Uterus (tissue), 4 donors: ENCODE data around the gene CACNG3. TPM values are rescaled to one million over a fixed set of nuclear protein-coding genes. Genes with fewer than 3 reads are reported as not detected.
"Not testable (repeated sequence)": the region's sequence is repeated elsewhere in the genome, so short reads cannot be mapped to it uniquely, and the experiment has no call there.

ENCODE experiments used
- DNase-seq, 2 donors: peaks; one replicate each; pipeline ENCODE4 v3.0.0-alpha.2; 2019 to 2020
- H3K27ac ChIP-seq, 2 donors: fragments of 200-600 bp; sonication (generic); 1 replicate in 1 of 2; 2 replicates in 1 of 2; pipeline ENCODE4 v1.5.1; 2016 to 2018
- H3K27me3 ChIP-seq, 2 donors: fragments of 200-600 bp; sonication (generic); one replicate each; pipeline ENCODE4 v1.5.1; 2018 to 2019; ENCODE audit warnings: control low read depth in 1 of 2
- H3K36me3 ChIP-seq, 2 donors: fragments of 200-600 bp; sonication (generic); one replicate each; pipeline ENCODE4 v1.5.1; 2019; ENCODE audit warnings: control low read depth in 1 of 2
- H3K4me1 ChIP-seq, 2 donors: fragments of 200-600 bp; sonication (generic); one replicate each; pipeline ENCODE4 v1.5.1; 2018 to 2019; ENCODE audit warnings: control low read depth in 1 of 2
- H3K4me3 ChIP-seq, 2 donors: fragments of 200-600 bp; sonication (generic); 1 replicate in 1 of 2; 2 replicates in 1 of 2; pipeline ENCODE4 v1.5.1; 2018 to 2019; ENCODE audit warnings: mild to moderate bottlenecking in 1 of 2
- H3K9me3 ChIP-seq, 2 donors: fragments of 200-600 bp; sonication (generic); one replicate each; pipeline ENCODE4 v1.5.1; 2019; ENCODE audit warnings: control low read depth in 1 of 2
- POLR2A ChIP-seq, 2 donors: fragments of 450-650 bp; IDR thresholded peaks; one replicate each; pipeline ENCODE4 v1.6.1; 2016; ENCODE audit warnings: antibody characterized with exemption in 2 of 2, mild to moderate bottlenecking in 1 of 2, moderate library complexity in 1 of 2
- intact Hi-C: fragments of 100-400 bp; cut with DNase I; formaldehyde crosslinking; loops from one replicate; pipeline ENCODE4 v1.15.1; 2023; ENCODE audit warnings: low total_unique reads
- total RNA-seq, 4 donors: library from RNA; depleted of rRNA in 3 of 4; stranded (reverse); fragments of >200 nt in 3 of 4; gene quantifications; one replicate each; pipeline versions ENCODE4 v1.1.0 to v1.2.4, GENCODE V29; 2014 to 2023
- TF ChIP-seq, protein P1 (sequence below), 4 experiments: fragments of 200-600 bp in 2 of 4; fragments of 450-650 bp in 2 of 4; sonication (generic) in 2 of 4; IDR thresholded peaks; one replicate each; pipeline ENCODE4 v1.5.1; 2016 to 2019; ENCODE audit warnings: antibody characterized with exemption in 4 of 4, mild to moderate bottlenecking in 2 of 4, moderate library complexity in 1 of 4
- donor health status: DM: yes; HTN: yes; CAD: no.

Gene CACNG3
- total RNA-seq, 4 donors from 2014 or later, result not detected

DNA sequence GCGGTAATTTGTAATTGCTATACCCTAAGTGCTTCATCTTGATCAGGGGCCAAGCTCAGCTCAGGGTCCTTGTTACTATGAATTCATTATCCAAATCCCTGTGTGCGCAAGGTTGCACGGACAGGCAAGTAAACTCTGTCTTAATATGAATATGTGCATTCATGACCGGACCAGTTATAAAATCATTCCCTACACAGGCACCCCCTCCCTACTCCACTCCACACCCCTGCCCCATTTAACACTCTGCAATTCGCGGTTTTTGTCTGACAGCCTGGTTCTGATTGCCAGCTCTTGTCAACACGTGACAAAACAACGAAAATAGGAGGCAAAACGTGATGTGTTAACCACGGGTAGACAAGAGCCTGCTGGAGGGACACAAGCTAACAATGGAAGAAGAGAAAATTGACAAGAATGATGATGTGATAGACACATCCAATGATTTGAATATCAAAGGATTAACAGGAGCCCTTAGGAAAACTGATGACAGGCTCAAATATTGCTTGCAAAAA is 76.5 kb downstream of the CACNG3 start:
- TF ChIP-seq, protein P1, sequence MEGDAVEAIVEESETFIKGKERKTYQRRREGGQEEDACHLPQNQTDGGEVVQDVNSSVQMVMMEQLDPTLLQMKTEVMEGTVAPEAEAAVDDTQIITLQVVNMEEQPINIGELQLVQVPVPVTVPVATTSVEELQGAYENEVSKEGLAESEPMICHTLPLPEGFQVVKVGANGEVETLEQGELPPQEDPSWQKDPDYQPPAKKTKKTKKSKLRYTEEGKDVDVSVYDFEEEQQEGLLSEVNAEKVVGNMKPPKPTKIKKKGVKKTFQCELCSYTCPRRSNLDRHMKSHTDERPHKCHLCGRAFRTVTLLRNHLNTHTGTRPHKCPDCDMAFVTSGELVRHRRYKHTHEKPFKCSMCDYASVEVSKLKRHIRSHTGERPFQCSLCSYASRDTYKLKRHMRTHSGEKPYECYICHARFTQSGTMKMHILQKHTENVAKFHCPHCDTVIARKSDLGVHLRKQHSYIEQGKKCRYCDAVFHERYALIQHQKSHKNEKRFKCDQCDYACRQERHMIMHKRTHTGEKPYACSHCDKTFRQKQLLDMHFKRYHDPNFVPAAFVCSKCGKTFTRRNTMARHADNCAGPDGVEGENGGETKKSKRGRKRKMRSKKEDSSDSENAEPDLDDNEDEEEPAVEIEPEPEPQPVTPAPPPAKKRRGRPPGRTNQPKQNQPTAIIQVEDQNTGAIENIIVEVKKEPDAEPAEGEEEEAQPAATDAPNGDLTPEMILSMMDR (IDR thresholded peaks at IDR 0.05), result no peak
- no peak for TF ChIP-seq POLR2A (IDR thresholded peaks at IDR 0.05)
- Histone ChIP-seq H3K27me3 (no peaks in the 10 kb centered on the region), H3K4me3 (no peak overlapping the region), H3K4me1 (no peaks in the 10 kb centered on the region), H3K9me3 (no peaks in the 10 kb centered on the region), H3K36me3 (no peaks in the 10 kb centered on the region), H3K27ac (no peak overlapping the region)
- intact Hi-C loops, result no loop called here
- DNase-seq, result no peak

DNA sequence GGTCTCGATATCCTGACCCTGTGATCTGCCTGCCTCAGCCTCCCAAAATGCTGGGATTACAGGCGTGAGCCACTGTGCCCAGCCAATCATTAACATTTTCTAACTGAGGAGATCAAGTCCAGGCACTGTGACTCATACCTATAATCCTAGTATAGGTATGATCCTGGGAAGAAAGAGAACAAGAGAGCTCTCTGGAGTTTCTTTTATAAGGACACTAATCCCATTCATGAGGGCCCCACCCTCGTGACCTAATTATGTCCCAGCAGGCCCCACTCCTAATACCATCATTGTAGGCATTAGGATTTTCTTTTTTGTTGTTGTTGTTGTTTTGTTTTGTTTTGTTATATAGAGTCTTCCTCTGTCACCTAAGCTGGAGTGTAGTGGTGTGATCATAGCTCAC is 80.4 kb downstream of the CACNG3 start:
- H3K27ac ChIP-seq, result no peak overlapping the region
- intact Hi-C loops, result no loop called here
- no peak overlapping the region for H3K4me3 ChIP-seq
- no peak for DNase-seq
- H3K27me3 ChIP-seq, result no peaks in the 10 kb centered on the region
- no peaks in the 10 kb centered on the region for H3K36me3 ChIP-seq
- no peaks in the 10 kb centered on the region for H3K4me1 ChIP-seq
- no peaks in the 10 kb centered on the region for H3K9me3 ChIP-seq
- TF ChIP-seq, protein P1 (IDR thresholded peaks at IDR 0.05), result no peak
- no peak for TF ChIP-seq POLR2A (IDR thresholded peaks at IDR 0.05)

DNA sequence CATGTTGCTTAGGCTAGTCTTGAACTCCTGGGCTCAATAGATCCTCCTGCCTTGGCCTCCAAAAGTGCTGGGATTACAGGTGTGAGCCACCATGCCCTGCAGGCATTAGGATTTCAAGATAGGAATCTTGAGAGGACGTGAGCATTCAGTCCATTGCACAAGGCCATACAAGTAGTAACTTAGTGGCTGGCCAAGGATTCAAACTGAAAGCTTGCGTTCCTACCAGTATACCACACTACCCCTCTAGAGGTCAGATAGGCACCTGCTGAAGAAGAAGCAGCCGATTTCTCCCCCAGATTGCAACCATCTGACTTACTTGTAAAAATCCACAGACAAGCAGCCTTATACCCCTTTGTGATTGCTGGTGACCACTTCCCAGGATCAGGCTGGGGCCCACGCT is 80.9 kb downstream of the CACNG3 start:
- Histone ChIP-seq H3K27ac (no peak overlapping the region), H3K9me3 (no peaks in the 10 kb centered on the region), H3K4me1 (no peaks in the 10 kb centered on the region), H3K4me3 (no peak overlapping the region), H3K27me3 (no peaks in the 10 kb centered on the region), H3K36me3 (no peaks in the 10 kb centered on the region)
- intact Hi-C loops, result no loop called here
- no peak for DNase-seq
- TF ChIP-seq, protein P1 (IDR thresholded peaks at IDR 0.05), result no peak
- no peak for TF ChIP-seq POLR2A (IDR thresholded peaks at IDR 0.05)

DNA sequence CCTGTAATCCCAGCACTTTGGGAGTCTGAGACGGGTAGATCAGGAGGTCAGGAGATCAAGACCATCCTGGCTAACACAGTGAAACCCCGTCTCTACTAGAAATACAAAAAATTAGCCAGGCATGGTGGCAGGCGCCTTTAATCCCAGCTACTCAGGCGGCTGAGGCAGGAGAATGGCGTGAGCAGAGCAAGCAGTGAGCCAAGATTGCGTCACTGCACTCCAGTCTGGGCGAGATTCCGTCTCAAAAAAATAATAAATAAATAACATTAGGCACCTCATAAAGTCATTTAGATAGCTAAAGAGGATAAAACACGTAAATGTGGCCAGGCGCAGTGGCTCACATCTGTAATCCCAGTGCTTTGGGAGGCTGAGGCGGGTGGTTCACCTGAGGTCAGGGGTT is 87.7 kb downstream of the CACNG3 start:
- H3K36me3 ChIP-seq, H3K27me3 ChIP-seq, H3K4me3 ChIP-seq, intact Hi-C loops, H3K4me1 ChIP-seq, DNase-seq, H3K27ac ChIP-seq, H3K9me3 ChIP-seq: not testable (repeated sequence)

DNA sequence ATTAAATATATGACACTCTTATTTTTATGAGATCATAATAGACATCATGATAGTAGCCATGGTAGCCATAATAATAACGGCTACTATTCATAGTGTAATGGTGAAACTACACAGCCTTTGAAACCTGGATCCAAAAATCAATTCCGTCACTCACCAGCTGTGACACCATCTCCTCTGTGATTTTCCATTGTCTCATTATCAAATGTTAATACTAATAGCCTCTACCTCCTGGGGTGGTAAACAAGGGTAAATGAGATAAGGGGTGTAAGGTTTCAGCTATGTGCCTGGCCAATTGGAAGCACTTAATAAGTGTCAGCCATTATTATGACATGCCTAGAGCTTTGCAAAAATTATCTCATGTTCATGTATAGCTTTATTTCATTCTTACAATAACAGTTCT is 88.6 kb downstream of the CACNG3 start:
- DNase-seq, result no peak
- intact Hi-C loops, result no loop called here
- Histone ChIP-seq H3K27me3 (no peaks in the 10 kb centered on the region), H3K27ac (no peak overlapping the region), H3K9me3 (no peaks in the 10 kb centered on the region), H3K4me1 (no peaks in the 10 kb centered on the region), H3K4me3 (no peak overlapping the region), H3K36me3 (no peaks in the 10 kb centered on the region)
- TF ChIP-seq, protein P1 (IDR thresholded peaks at IDR 0.05), result no peak
- TF ChIP-seq POLR2A (IDR thresholded peaks at IDR 0.05), result no peak

DNA sequence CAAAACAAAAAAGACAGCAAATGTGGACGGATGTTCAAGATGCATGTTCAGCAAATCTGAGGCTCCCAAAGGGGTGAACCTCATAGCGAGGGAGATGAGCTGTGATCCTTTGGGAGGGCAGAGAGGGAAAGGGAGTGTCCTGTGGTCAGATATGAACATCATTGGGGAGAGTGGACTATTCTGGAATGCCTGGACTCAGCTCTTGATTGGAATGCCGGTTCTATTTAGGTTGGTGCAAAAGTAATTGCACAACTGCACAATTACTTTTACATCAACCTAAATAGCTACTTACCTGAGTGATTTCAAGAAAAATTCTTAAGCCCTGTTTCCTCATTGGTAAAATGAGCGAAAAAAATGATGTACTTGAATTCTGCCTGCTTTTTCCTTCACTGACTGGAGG is 89.6 kb downstream of the CACNG3 start:
- TF ChIP-seq, protein P1 (IDR thresholded peaks at IDR 0.05), result no peak
- TF ChIP-seq POLR2A (IDR thresholded peaks at IDR 0.05), result no peak
- intact Hi-C loops, result no loop called here
- no peaks in the 10 kb centered on the region for H3K9me3 ChIP-seq
- no peak for DNase-seq
- no peaks in the 10 kb centered on the region for H3K36me3 ChIP-seq
- H3K4me1 ChIP-seq, result no peaks in the 10 kb centered on the region
- H3K4me3 ChIP-seq, result no peak overlapping the region
- H3K27me3 ChIP-seq, result no peaks in the 10 kb centered on the region
- H3K27ac ChIP-seq, result no peak overlapping the region
